ENCODE measurements around the gene FIBCD1. TPM values are rescaled to one million over a fixed set of nuclear protein-coding genes. Genes with fewer than 3 reads are reported as not detected.

FIBCD1 gene
- total and polyA plus RNA-seq, 8 donors, result 0.64 to 11.4 (median 1.6) TPM

DNA sequence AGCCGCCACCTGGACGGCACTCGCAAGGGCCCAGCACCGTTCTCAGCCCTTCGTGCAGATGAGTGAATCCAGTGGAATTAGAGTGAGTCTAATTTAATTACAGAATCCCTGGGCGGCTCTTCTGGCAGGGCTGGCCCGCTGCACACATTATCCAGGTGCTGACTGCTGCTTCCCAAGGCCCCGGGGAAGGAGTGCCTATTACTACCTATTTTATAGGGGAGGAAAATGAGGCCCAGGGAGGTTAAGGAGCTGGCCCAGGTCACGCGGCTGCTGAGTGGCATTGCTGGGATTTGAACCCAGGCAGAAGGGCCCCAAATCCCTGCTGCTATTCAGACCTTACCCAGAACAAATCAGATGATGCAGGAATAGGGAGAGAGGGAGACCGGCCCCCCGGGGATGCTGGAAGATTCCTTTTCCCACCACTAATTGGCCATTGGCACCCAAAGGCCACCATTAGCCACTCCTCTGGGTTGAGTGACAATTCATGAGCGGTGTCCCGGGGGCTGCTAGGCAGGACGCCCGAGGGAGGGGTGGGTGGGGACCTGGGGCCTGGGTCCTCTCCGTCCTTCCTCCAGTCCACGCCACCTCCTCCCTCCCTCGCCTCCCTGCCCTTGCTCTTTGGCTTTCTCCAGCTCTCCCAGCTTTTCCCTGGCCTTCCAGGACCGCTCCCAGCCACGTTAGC lies 32.2 kb downstream of the FIBCD1 start:
- intact Hi-C loops (cut with DNase I), result no loop called here
- TF ChIP-seq, protein P1, sequence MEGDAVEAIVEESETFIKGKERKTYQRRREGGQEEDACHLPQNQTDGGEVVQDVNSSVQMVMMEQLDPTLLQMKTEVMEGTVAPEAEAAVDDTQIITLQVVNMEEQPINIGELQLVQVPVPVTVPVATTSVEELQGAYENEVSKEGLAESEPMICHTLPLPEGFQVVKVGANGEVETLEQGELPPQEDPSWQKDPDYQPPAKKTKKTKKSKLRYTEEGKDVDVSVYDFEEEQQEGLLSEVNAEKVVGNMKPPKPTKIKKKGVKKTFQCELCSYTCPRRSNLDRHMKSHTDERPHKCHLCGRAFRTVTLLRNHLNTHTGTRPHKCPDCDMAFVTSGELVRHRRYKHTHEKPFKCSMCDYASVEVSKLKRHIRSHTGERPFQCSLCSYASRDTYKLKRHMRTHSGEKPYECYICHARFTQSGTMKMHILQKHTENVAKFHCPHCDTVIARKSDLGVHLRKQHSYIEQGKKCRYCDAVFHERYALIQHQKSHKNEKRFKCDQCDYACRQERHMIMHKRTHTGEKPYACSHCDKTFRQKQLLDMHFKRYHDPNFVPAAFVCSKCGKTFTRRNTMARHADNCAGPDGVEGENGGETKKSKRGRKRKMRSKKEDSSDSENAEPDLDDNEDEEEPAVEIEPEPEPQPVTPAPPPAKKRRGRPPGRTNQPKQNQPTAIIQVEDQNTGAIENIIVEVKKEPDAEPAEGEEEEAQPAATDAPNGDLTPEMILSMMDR (IDR thresholded peaks at IDR 0.05), result no peak
- no peak for DNase-seq
- no peak overlapping the region for H3K4me3 ChIP-seq
- no peaks in the 10 kb centered on the region for H3K4me1 ChIP-seq
- no peak overlapping the region for H3K27ac ChIP-seq
- peaks cover 0 to 77% of the 10 kb centered on the region in 2 donors for H3K27me3 ChIP-seq
- H3K9me3 ChIP-seq, result no peaks in the 10 kb centered on the region
- no peak for ATAC-seq
- no peaks in the 10 kb centered on the region for H3K36me3 ChIP-seq

DNA sequence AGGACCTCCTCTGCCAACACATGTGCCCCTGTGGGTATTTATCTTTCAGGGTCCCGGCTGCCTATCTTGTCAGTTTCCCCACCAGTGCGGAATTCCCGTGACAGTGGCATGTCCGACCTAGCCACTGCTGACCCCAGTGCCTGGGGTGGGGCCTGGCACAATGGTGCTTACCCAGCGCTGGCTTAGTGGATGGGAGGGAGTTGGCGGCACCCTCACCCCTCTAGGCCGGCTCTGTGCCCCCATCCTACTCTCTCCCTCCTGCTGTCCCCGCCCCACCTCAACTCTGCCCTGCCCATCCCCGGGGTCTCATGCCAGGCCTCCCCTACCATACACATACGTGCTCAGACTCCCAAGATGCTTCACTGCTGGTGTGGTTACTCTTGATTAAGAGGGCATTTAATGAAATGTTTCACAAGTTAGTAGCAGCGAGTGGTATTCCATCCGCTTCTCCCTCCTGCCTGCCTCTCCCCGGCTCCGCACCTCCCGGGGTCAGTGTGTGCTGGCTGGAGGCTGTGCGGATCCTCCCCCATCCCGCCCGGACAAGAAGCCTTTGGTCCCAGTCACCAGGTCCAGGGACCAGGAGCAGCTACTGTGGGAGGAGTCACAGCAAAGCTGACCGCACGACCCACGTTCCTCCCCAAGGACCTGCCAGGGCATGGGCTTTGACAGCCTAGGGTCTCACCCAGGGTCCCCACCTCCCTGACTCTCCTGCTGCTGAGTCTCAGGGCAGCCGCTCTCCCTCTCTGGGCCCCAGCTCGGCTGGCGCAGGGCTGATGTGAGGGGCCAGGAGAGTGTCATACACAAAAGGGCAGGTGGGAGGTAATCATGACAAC lies 32.9 kb downstream of the FIBCD1 start:
- Histone ChIP-seq H3K4me1 (no peaks in the 10 kb centered on the region), H3K36me3 (no peaks in the 10 kb centered on the region), H3K4me3 (no peak overlapping the region), H3K27me3 (peaks cover 0 to 77% of the 10 kb centered on the region in 2 donors), H3K27ac (no peak overlapping the region), H3K9me3 (no peaks in the 10 kb centered on the region)
- intact Hi-C loops (cut with DNase I), result no loop called here
- DNase-seq (no peak), ATAC-seq (no peak)
- TF ChIP-seq, protein P1 (IDR thresholded peaks at IDR 0.05), result no peak

DNA sequence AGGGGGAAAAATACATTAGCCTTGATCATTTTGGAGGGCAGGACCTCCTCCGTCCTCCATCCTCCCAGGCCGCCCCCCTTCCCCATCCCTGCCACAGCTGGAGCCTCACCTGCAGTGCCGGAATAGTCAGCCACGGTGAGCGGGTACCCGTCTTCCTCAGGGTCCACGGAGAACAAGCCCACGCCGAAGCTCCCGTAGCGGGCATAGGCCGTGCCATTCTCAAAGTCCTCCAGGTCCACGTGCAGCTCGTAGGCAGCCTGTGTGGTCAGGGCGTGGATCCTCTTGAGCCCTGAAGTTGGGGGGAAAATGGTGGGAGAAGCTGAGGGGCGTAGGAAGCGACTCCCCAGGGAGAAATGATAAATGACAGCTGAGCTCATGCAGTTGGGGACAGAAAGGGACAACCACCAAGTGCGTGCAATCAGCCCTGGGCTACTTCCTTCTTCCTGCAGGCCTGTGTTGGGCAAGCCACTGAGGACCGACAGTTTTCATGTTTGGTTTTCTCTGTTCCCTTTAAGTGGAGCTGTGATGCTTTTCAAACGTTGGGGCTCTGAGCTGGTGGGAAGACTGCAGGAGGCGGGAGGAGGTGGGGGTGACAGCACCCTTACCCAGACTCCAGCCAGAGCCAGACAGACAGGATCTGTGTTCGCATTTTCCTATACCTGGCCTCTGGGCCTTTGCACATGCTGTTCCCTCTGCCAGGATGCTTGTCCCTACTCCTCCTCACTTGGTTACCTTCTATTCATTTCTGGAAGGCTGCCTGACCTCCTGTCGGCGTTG lies 33.7 kb downstream of the FIBCD1 start:
- TF ChIP-seq, protein P1 (IDR thresholded peaks at IDR 0.05), result no peak
- no peak for ATAC-seq
- no peak for DNase-seq
- H3K27ac ChIP-seq, result no peak overlapping the region
- peaks cover 0 to 82% of the 10 kb centered on the region in 2 donors for H3K27me3 ChIP-seq
- H3K9me3 ChIP-seq, result no peaks in the 10 kb centered on the region
- H3K36me3 ChIP-seq, result no peaks in the 10 kb centered on the region
- H3K4me3 ChIP-seq, result no peak overlapping the region
- no peaks in the 10 kb centered on the region for H3K4me1 ChIP-seq
- intact Hi-C loops (cut with DNase I), result no loop called here

DNA sequence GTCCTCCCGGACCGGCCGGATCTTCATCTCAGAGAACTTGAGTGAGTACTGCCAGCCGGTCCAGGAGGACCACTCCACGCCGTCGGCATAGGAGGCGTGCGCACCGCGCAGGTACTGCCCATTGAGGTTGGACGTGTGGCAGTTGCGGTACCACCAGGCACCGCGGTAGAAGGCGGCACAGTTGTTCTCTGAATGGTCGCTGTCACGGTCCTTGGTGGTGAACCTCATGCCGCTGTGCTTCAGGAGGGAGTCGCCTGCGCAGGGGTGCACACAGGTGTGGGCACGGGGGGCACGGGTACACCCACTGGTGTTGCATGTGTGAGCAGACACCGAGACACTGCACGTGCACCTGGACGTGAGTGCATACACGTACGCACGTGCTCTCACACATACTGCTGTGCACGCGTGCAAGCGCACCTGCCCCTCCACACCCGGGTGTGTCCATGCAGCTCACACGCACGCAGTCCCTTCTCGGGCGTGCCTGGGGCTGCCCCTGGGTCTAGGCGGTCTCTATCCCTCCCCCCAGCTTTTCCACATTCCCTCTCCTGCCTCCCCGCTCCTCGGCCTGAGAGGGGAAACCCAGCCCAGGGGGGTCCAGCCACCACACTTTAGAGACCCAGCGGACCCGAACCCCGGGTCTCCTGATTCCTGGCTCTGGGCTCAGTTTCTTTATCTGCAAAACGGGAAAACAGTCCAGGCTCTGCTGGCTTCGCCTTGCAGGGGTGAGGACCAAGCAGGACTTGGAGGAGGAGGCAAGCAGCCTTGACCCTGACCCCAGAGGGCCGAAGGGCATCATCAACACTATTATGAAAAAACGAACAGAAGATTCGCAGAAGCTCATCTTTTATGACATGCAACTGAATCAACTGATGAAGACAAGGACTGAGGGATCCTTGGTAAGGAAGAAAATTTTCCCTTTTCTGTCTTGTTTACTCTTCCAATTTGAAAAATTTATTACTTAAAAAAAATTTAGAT lies 34.7 kb downstream of the FIBCD1 start:
- intact Hi-C loops (cut with DNase I), result no loop called here
- Histone ChIP-seq H3K4me3 (no peak overlapping the region), H3K27me3 (peaks cover 0 to 91% of the 10 kb centered on the region in 2 donors), H3K27ac (no peak overlapping the region), H3K36me3 (no peaks in the 10 kb centered on the region), H3K9me3 (no peaks in the 10 kb centered on the region), H3K4me1 (no peaks in the 10 kb centered on the region)
- DNase-seq (no peak), ATAC-seq (no peak)
- TF ChIP-seq, protein P1 (IDR thresholded peaks at IDR 0.05), result no peak
